ENCODE data around the gene HDAC4. TPM values are rescaled to one million over a fixed set of nuclear protein-coding genes. Genes with fewer than 3 reads are reported as not detected.

The HDAC4 gene
- total and polyA plus RNA-seq, 2 of the 4 experiments (the other 2 are of a cell fraction), result 4.1 to 7.2 TPM

- no peak for TF ChIP-seq USF2 (IDR thresholded peaks at IDR 0.05; ENCODE audit: low read depth, low read length)
Observed at GRCh38 chr2:239311132-239312040, 89.4 kb downstream of the HDAC4 start (continued).

- Histone ChIP-seq H3K4me1 (ENCODE audit: control insufficient read depth, insufficient read depth, low read length) (peaks cover 19% of the 10 kb centered on the region; the same call in 1 of the 2 replicates), H3K14ac (replicated peaks; ENCODE audit: low read depth, low read length) (no peak overlapping the region), H3K4me3 (ENCODE audit: insufficient read depth, low read depth, low read length) (no peak overlapping the region), H2BK20ac (ENCODE audit: low read depth, low read length) (no peak overlapping the region), H3K23ac (ENCODE audit: low read depth, low read length) (no peak overlapping the region), H2AK9ac (replicated peaks; ENCODE audit: low read depth, low read length, poor library complexity) (peak overlapping the region; percentile 70), H4K91ac (ENCODE audit: insufficient read depth, low read depth, low read length) (no peak overlapping the region), H3K36me3 (ENCODE audit: control insufficient read depth, insufficient read depth, low read length) (peaks cover 7% of the 10 kb centered on the region), H3K79me1 (ENCODE audit: low read depth in 1 of 2, low read length in 2 of 2) (peaks cover 30 to 83% of the 10 kb centered on the region in 2 experiments), H3K18ac (ENCODE audit: low read depth, low read length) (no peak overlapping the region), H4K5ac (ENCODE audit: low read depth, low read length) (no peak overlapping the region), H3K4ac (ENCODE audit: low read depth, low read length) (no peak overlapping the region), H3K27ac (ENCODE audit: insufficient read depth, low read length) (no peak overlapping the region), H3K9me1 (ENCODE audit: insufficient read depth, low read length) (peaks cover 19% of the 10 kb centered on the region), H3K9ac (ENCODE audit: low read depth, low read length) (no peak overlapping the region), H2AFZ (replicated peaks; ENCODE audit: low read length, poor library complexity) (no peak overlapping the region), H2BK15ac (ENCODE audit: low read depth, low read length) (no peak overlapping the region), H4K20me1 (ENCODE audit: insufficient read depth, low read length) (peaks cover 14% of the 10 kb centered on the region; the same call in 1 of the 2 replicates), H4K8ac (ENCODE audit: low read depth in 2 of 2, low read length in 2 of 2) (no peak overlapping the region; a peak in 1 of 4 replicates), H3K4me2 (ENCODE audit: low read depth, low read length) (no peak overlapping the region), H2BK120ac (ENCODE audit: low read depth, low read length) (no peak overlapping the region), H3K9me3 (ENCODE audit: control insufficient read depth, insufficient read depth, low read length) (peaks cover 2% of the 10 kb centered on the region; the same call in 1 of the 2 replicates), H2BK5ac (ENCODE audit: low read depth, low read length, poor library complexity, severe bottlenecking) (no peak overlapping the region), H2AK5ac (ENCODE audit: low read depth, low read length) (no peak overlapping the region; the same call in 1 of the 2 replicates), H3K56ac (ENCODE audit: extremely low read depth, insufficient read depth, low read length) (no peak overlapping the region), H3K27me3 (ENCODE audit: control insufficient read depth, insufficient read depth, low read length) (no peaks in the 10 kb centered on the region)
- ChIA-PET CTCF (interaction anchor here (1.0 kb wide), 1 partner anchor 31 kb away, joined by 3 read pairs; no protein-coding TSS in a partner anchor), POLR2A (ENCODE audit: unreplicated experiment) (no interaction called here)
- intact Hi-C loops (cut with micrococcal nuclease), result no loop called here
- DNase-seq, result no peak
- BruUV-seq (replicated peaks), result no TSS peak
- no peak for ATAC-seq (ENCODE audit: low read depth)
- 81% methylated on average over 8 of the region's 14 CpGs; no CpG with 5 or more reads in 1 of the 2 experiments for WGBS, 2 experiments (ENCODE audit: extremely low coverage in 2 of 2, insufficient read length in 1 of 2)
- in situ Hi-C loops (cut with MboI; ENCODE audit: low sequenced_read_pairs), result no loop called here
- dilution Hi-C loops (cut with HindIII; ENCODE audit: low sequenced_read_pairs, unreplicated experiment), result no loop called here
- no peak for TF ChIP-seq MAFK (IDR thresholded peaks at IDR 0.05; ENCODE audit: low read depth, low read length)
- no peak for TF ChIP-seq BHLHE40 (IDR thresholded peaks at IDR 0.05; ENCODE audit: low read depth, low read length)
- TF ChIP-seq USF2 (IDR thresholded peaks at IDR 0.05; ENCODE audit: low read depth, low read length), result no peak
- TF ChIP-seq RFX5 (IDR thresholded peaks at IDR 0.05; ENCODE audit: low read depth, low read length), result no peak
- TF ChIP-seq MXI1 (IDR thresholded peaks at IDR 0.05; ENCODE audit: borderline replicate concordance, low read depth, low read length), result no peak
- TF ChIP-seq NFE2L2 (IDR thresholded peaks at IDR 0.05; ENCODE audit: low read depth, low read length), result no peak
- TF ChIP-seq CTCF (conservative IDR thresholded peaks at IDR 0.05; ENCODE audit: low read depth, low read length), result no peak
- no peak for TF ChIP-seq CHD1 (IDR thresholded peaks at IDR 0.05; ENCODE audit: low read depth, low read length)
- TF ChIP-seq FOS (IDR thresholded peaks at IDR 0.05; ENCODE audit: low read depth, low read length), result no peak
- TF ChIP-seq MAZ (IDR thresholded peaks at IDR 0.05; ENCODE audit: borderline replicate concordance, low read depth, low read length), result no peak
Observed at GRCh38 chr2:239310401-239311061, 90.3 kb downstream of the HDAC4 start.

All from IMR-90 (cell line).